ENCODE results near the gene ABCG5. TPM values are rescaled to one million over a fixed set of nuclear protein-coding genes. Genes with fewer than 3 reads are reported as not detected.

ABCG5 gene
- total RNA-seq, 4 donors from 2014 or later = not detected

DNA sequence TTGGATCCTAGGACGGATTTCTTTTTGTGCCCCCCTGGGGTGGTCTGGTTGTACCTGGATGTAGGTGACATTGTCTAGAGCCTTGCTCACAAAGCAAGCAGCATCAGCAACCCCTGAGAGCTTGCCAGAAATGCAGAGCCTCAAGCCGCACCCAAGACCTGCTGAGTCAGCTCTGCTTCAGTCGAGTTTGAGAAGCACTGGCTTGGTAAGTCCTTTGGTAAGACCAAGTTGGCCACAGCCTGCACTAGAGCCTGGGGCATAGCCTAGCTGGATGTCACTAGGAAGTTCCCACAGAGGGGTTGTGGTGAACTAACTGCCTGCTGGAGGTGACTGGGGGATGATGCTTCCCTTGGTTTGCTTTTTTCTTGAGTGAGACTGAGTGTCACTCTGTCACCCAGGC, 6.2 kb downstream of the ABCG5 start:
- TF ChIP-seq, protein P1, sequence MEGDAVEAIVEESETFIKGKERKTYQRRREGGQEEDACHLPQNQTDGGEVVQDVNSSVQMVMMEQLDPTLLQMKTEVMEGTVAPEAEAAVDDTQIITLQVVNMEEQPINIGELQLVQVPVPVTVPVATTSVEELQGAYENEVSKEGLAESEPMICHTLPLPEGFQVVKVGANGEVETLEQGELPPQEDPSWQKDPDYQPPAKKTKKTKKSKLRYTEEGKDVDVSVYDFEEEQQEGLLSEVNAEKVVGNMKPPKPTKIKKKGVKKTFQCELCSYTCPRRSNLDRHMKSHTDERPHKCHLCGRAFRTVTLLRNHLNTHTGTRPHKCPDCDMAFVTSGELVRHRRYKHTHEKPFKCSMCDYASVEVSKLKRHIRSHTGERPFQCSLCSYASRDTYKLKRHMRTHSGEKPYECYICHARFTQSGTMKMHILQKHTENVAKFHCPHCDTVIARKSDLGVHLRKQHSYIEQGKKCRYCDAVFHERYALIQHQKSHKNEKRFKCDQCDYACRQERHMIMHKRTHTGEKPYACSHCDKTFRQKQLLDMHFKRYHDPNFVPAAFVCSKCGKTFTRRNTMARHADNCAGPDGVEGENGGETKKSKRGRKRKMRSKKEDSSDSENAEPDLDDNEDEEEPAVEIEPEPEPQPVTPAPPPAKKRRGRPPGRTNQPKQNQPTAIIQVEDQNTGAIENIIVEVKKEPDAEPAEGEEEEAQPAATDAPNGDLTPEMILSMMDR (IDR thresholded peaks at IDR 0.05 in 4 of 5, conservative IDR thresholded peaks at IDR 0.05 in 1 of 5) = no peak
- TF ChIP-seq POLR2A (IDR thresholded peaks at IDR 0.05) = no peak
- Histone ChIP-seq H3K4me3 (no peak overlapping the region), H3K27me3 (peaks cover 2 to 9% (median 7%) of the 10 kb centered on the region in 3 donors), H3K4me1 (no peaks in the 10 kb centered on the region), H3K9me3 (no peaks in the 10 kb centered on the region), H3K36me3 (no peaks in the 10 kb centered on the region), H3K27ac (no peak overlapping the region)
- ATAC-seq (no peak), DNase-seq (no peak)
- intact Hi-C loops (cut with DNase I; ENCODE audit: low total_unique reads) (no loop called here), in situ Hi-C loops (cut with MboI; ENCODE audit: low sequenced_read_pairs in 4 of 4) (no loop called here)

- DNase-seq (no peak), ATAC-seq (no peak)
- Histone ChIP-seq H3K27ac (no peak overlapping the region), H3K36me3 (no peaks in the 10 kb centered on the region), H3K27me3 (peaks cover 2 to 9% (median 7%) of the 10 kb centered on the region in 3 donors), H3K4me1 (no peaks in the 10 kb centered on the region), H3K9me3 (no peaks in the 10 kb centered on the region), H3K4me3 (peak overlapping the region in 2 of 4 donors; percentile 15 to 16)
- in situ Hi-C loops (cut with MboI; ENCODE audit: low sequenced_read_pairs in 4 of 4) = no loop called here
- intact Hi-C loops (cut with DNase I; ENCODE audit: low total_unique reads) = no loop called here
- TF ChIP-seq POLR2A (IDR thresholded peaks at IDR 0.05) = no peak
- TF ChIP-seq, protein P1 (IDR thresholded peaks at IDR 0.05 in 4 of 5, conservative IDR thresholded peaks at IDR 0.05 in 1 of 5) = no peak
Observed at GRCh38 chr2:43831543-43832294, 6.9 kb downstream of the ABCG5 start.

DNA sequence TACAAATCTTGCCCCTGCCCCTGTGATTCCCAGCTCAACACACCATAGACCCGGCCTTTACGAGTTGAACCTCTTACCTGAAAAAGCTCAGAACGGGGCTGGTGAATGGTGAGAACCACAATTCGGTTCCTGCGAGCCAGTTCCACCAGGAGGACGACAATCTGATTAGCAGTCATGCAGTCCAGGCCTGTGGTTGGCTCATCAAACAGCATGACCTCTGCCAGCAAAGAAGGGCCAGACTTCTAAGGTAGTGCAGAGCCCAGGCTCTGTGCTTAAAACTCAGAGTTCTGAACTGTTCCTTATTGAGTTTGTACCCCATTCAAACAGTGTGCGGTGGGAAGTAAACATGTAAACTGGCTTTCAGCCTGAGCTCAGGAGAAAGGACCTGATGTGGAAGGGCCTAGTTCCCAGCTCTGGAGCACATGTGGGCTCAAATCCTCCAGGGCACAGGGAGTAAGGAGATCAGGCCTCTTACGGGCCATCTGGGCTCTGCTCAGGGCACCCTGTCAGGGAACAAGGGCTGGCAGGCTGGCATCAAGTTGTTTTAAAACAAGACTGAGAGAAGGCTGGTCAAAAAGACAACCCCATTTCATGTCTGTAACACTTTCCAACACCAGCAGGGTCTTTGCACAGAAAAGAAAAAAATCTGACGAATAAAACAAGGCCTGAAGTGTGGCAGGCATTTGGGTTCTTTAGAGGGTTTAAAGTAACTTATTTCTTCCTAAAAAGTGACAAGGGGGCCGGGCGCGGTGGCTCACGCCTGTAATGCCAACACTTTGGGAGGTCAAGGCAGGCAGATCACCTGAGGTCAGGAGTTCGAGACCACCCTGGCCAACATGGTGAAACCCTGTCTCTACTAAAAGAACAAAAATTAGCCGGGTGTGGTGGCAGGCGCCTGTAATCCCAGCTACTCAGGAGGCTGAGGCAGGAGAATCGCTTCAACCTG, 12.1 kb downstream of the ABCG5 start:
- Histone ChIP-seq H3K27me3 (peaks cover 2 to 4% (median 2%) of the 10 kb centered on the region in 3 donors), H3K4me3 (no peak overlapping the region), H3K9me3 (no peaks in the 10 kb centered on the region), H3K27ac (no peak overlapping the region), H3K36me3 (no peaks in the 10 kb centered on the region), H3K4me1 (no peaks in the 10 kb centered on the region)
- no peak for DNase-seq
- intact Hi-C loops (cut with DNase I; ENCODE audit: low total_unique reads) = no loop called here
- in situ Hi-C loops (cut with MboI; ENCODE audit: low sequenced_read_pairs in 4 of 4) = no loop called here
- ATAC-seq = no peak
- TF ChIP-seq, protein P1 (IDR thresholded peaks at IDR 0.05 in 4 of 5, conservative IDR thresholded peaks at IDR 0.05 in 1 of 5) = no peak
- TF ChIP-seq POLR2A (IDR thresholded peaks at IDR 0.05) = no peak

- ATAC-seq = no peak
- in situ Hi-C loops (cut with MboI; ENCODE audit: low sequenced_read_pairs in 4 of 4) = no loop called here
- H3K4me3 ChIP-seq = no peak overlapping the region
- H3K27ac ChIP-seq = no peak overlapping the region
- intact Hi-C loops (cut with DNase I; ENCODE audit: low total_unique reads) = no loop called here
- H3K9me3 ChIP-seq = no peaks in the 10 kb centered on the region
- H3K4me1 ChIP-seq = no peaks in the 10 kb centered on the region
- TF ChIP-seq POLR2A (IDR thresholded peaks at IDR 0.05) = no peak
- TF ChIP-seq, protein P1 (IDR thresholded peaks at IDR 0.05 in 4 of 5, conservative IDR thresholded peaks at IDR 0.05 in 1 of 5) = no peak
- no peaks in the 10 kb centered on the region for H3K36me3 ChIP-seq
- no peak for DNase-seq
- H3K27me3 ChIP-seq = peaks cover 0 to 2% (median 0%) of the 10 kb centered on the region in 3 donors
Observed at GRCh38 chr2:43825841-43826240, 12.8 kb downstream of the ABCG5 start.
